ENCODE data around the gene KDR. TPM values are rescaled to one million over a fixed set of nuclear protein-coding genes. Genes with fewer than 3 reads are reported as not detected.

Gene KDR
- total RNA-seq, 1 donor from 2014 or later = 1.6 TPM

- no peaks in the 10 kb centered on the region for H3K36me3 ChIP-seq (ENCODE audit: control insufficient read depth, insufficient read depth, low read length)
- H3K4me3 ChIP-seq (ENCODE audit: low read depth, low read length) = no peak overlapping the region
- no peak for DNase-seq (ENCODE audit: low read depth)
- no peaks in the 10 kb centered on the region for H3K27me3 ChIP-seq (ENCODE audit: control insufficient read depth, insufficient read depth, low read length)
- TF ChIP-seq, protein P1, sequence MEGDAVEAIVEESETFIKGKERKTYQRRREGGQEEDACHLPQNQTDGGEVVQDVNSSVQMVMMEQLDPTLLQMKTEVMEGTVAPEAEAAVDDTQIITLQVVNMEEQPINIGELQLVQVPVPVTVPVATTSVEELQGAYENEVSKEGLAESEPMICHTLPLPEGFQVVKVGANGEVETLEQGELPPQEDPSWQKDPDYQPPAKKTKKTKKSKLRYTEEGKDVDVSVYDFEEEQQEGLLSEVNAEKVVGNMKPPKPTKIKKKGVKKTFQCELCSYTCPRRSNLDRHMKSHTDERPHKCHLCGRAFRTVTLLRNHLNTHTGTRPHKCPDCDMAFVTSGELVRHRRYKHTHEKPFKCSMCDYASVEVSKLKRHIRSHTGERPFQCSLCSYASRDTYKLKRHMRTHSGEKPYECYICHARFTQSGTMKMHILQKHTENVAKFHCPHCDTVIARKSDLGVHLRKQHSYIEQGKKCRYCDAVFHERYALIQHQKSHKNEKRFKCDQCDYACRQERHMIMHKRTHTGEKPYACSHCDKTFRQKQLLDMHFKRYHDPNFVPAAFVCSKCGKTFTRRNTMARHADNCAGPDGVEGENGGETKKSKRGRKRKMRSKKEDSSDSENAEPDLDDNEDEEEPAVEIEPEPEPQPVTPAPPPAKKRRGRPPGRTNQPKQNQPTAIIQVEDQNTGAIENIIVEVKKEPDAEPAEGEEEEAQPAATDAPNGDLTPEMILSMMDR (IDR thresholded peaks at IDR 0.05; ENCODE audit: insufficient read depth, low read length, poor library complexity, severe bottlenecking) = no peak
These were observed 29.0 kb upstream of the KDR start for GRCh38 chr4:55154290-55154880.

GRCh38 chr4:55143858-55144257 is 18.5 kb upstream of the KDR start:
- TF ChIP-seq, protein P1 (IDR thresholded peaks at IDR 0.05; ENCODE audit: insufficient read depth, low read length, poor library complexity, severe bottlenecking) = no peak
- no peaks in the 10 kb centered on the region for H3K27me3 ChIP-seq (ENCODE audit: control insufficient read depth, insufficient read depth, low read length)
- no peak overlapping the region for H3K4me3 ChIP-seq (ENCODE audit: low read depth, low read length)
- H3K36me3 ChIP-seq (ENCODE audit: control insufficient read depth, insufficient read depth, low read length) = no peaks in the 10 kb centered on the region
- DNase-seq (ENCODE audit: low read depth) = no peak

- DNase-seq (ENCODE audit: low read depth) = no peak
- H3K36me3 ChIP-seq (ENCODE audit: control insufficient read depth, insufficient read depth, low read length) = no peaks in the 10 kb centered on the region
- no peaks in the 10 kb centered on the region for H3K27me3 ChIP-seq (ENCODE audit: control insufficient read depth, insufficient read depth, low read length)
- TF ChIP-seq, protein P1 (IDR thresholded peaks at IDR 0.05; ENCODE audit: insufficient read depth, low read length, poor library complexity, severe bottlenecking) = no peak
- H3K4me3 ChIP-seq (ENCODE audit: low read depth, low read length) = no peak overlapping the region
These were observed 13.0 kb upstream of the KDR start for GRCh38 chr4:55138367-55138766.

DNA sequence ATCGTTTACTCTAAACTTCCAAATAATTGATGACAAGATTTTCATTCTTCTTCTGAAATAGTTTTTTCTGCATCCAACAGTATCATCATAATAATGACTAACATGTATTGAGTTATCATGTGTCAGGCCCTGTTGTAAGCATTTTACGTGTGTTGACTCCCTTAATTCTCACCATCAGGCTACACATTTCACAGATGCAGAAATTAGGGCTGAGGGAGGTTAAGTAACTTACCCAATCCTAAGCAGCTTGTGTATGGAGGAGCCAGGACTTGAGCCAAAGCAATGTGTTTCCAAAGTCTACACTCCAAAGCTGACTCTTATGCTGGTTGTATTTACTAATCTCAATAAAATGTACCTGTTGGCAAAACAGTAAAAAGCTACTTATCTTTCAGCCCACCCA is 11.2 kb upstream of the KDR start:
- Histone ChIP-seq H3K36me3 (ENCODE audit: control insufficient read depth, insufficient read depth, low read length) (no peaks in the 10 kb centered on the region), H3K4me3 (ENCODE audit: low read depth, low read length) (no peak overlapping the region), H3K27me3 (ENCODE audit: control insufficient read depth, insufficient read depth, low read length) (no peaks in the 10 kb centered on the region)
- TF ChIP-seq, protein P1 (IDR thresholded peaks at IDR 0.05; ENCODE audit: insufficient read depth, low read length, poor library complexity, severe bottlenecking) = no peak
- DNase-seq (ENCODE audit: low read depth) = no peak

GRCh38 chr4:55133951-55134350 is 8.6 kb upstream of the KDR start:
- DNase-seq (ENCODE audit: low read depth) = no peak
- no peaks in the 10 kb centered on the region for H3K27me3 ChIP-seq (ENCODE audit: control insufficient read depth, insufficient read depth, low read length)
- H3K36me3 ChIP-seq (ENCODE audit: control insufficient read depth, insufficient read depth, low read length) = no peaks in the 10 kb centered on the region
- no peak overlapping the region for H3K4me3 ChIP-seq (ENCODE audit: low read depth, low read length)
- TF ChIP-seq, protein P1 (IDR thresholded peaks at IDR 0.05; ENCODE audit: insufficient read depth, low read length, poor library complexity, severe bottlenecking) = no peak

DNA sequence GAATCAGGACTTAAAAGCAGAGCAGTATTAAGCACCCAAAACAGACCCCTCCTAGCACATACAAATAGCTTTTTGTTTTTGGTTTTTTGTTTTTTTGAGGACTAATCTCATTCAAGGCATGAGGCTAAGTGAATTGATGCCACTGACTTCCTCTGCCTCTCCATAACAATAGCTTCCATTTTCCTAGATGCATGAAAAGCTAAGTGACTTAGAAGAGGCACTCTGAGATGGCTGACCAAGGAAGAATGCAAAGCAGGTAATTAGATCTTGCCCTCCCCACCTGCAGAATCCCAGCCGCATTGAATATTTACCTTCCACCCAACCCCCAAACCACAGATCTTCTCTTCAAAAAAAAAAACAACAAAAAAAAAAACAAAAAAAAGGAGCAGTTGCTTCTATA is 7.4 kb upstream of the KDR start:
- H3K36me3 ChIP-seq (ENCODE audit: control insufficient read depth, insufficient read depth, low read length) = no peaks in the 10 kb centered on the region
- H3K27me3 ChIP-seq (ENCODE audit: control insufficient read depth, insufficient read depth, low read length) = no peaks in the 10 kb centered on the region
- H3K4me3 ChIP-seq (ENCODE audit: low read depth, low read length) = no peak overlapping the region
- TF ChIP-seq, protein P1 (IDR thresholded peaks at IDR 0.05; ENCODE audit: insufficient read depth, low read length, poor library complexity, severe bottlenecking) = no peak
- DNase-seq (ENCODE audit: low read depth) = no peak
